ENCODE results near the gene CTDSPL2.
A peak's percentile ranks its signal among the peaks of the same experiment; 100 is the strongest.
"Not testable (repeated sequence)": the region's sequence is repeated elsewhere in the genome, so short reads cannot be mapped to it uniquely, and the experiment has no call there.

Gene CTDSPL2

GRCh38 chr15:44485880-44486279, 58.5 kb downstream of the CTDSPL2 start:
- DNase-seq = no peak

GRCh38 chr15:44489464-44489863, 62.0 kb downstream of the CTDSPL2 start:
- no peak for DNase-seq

GRCh38 chr15:44490622-44491021, 63.2 kb downstream of the CTDSPL2 start:
- DNase-seq = no peak

- DNase-seq = no peak
Measured at GRCh38 chr15:44492040-44492439, 64.6 kb downstream of the CTDSPL2 start.

GRCh38 chr15:44492672-44493071, 65.2 kb downstream of the CTDSPL2 start:
- DNase-seq = no peak

GRCh38 chr15:44495562-44495961, 68.1 kb downstream of the CTDSPL2 start:
- DNase-seq = no peak

- no peak for DNase-seq
Measured at GRCh38 chr15:44500555-44500954, 73.1 kb downstream of the CTDSPL2 start.

- DNase-seq = no peak
Measured at GRCh38 chr15:44501768-44502366, 74.4 kb downstream of the CTDSPL2 start.

- no peak for DNase-seq
Measured at GRCh38 chr15:44516436-44516835, 89.0 kb downstream of the CTDSPL2 start.

- no peak for DNase-seq
Measured at GRCh38 chr15:44519537-44519936, 92.1 kb downstream of the CTDSPL2 start.

- DNase-seq = no peak
Measured at GRCh38 chr15:44525018-44525417, 97.6 kb downstream of the CTDSPL2 start.

- no peak for DNase-seq
Measured at GRCh38 chr15:44527241-44527640, 99.8 kb downstream of the CTDSPL2 start.

- no peak for DNase-seq
Measured at GRCh38 chr15:44529864-44530604, 102.6 kb downstream of the CTDSPL2 start.

GRCh38 chr15:44530653-44531052, 103.2 kb downstream of the CTDSPL2 start:
- DNase-seq = no peak

GRCh38 chr15:44532275-44532674, 104.8 kb downstream of the CTDSPL2 start:
- not testable (repeated sequence) for DNase-seq

- no peak for DNase-seq
Measured at GRCh38 chr15:44532689-44533088, 105.3 kb downstream of the CTDSPL2 start.

GRCh38 chr15:44535092-44535491, 107.7 kb downstream of the CTDSPL2 start:
- DNase-seq = no peak

- DNase-seq = peak; percentile 71
Measured at GRCh38 chr15:44535523-44536301, 108.3 kb downstream of the CTDSPL2 start.

GRCh38 chr15:44536302-44536961, 109.0 kb downstream of the CTDSPL2 start:
- DNase-seq = no peak

GRCh38 chr15:44536962-44537734, 109.7 kb downstream of the CTDSPL2 start, which contains the start of gene EIF3J:
TSS of gene EIF3J (plus strand) at chr15:44537147. CDS start at chr15:44537195, 48 bp downstream.
- peak; percentile 98 for DNase-seq

GRCh38 chr15:44537735-44538240, 110.4 kb downstream of the CTDSPL2 start:
- DNase-seq = no peak
